ENCODE measurements around the gene ZBTB9.
A peak's percentile ranks its signal among the peaks of the same experiment; 100 is the strongest.

Gene ZBTB9

DNA sequence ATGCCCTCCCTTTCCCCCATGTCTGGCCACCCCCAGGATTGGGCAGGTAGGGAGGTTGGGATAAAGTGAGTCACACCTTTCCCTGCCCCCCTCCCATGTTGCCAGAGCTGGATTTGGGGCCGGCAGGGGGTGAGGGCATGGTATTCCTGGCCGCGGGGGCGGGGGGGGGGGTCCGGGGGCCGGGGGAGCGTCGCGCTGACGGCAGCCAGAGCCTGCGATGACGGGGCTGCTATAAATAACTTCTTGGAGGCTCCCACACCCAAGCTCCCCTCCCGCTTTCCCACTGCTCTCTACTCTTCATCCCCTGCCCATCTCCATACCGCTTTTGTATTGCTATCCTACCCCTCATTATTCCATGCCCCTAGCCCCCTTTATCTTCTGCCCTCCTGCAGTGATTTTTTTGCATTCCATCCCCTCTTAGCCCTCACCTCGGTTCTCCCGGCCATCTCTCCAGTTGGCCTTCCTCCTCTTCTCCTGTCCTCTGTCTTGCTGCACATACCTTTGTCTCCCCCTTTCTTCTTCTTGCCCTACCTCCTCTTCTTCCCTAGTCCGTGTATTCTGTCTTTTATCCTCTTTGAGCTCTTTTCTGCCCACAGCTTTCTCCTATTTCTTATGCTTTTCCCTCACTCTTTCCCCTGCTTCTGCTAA, 20.7 kb upstream of the ZBTB9 start:
- no peak for DNase-seq

DNA sequence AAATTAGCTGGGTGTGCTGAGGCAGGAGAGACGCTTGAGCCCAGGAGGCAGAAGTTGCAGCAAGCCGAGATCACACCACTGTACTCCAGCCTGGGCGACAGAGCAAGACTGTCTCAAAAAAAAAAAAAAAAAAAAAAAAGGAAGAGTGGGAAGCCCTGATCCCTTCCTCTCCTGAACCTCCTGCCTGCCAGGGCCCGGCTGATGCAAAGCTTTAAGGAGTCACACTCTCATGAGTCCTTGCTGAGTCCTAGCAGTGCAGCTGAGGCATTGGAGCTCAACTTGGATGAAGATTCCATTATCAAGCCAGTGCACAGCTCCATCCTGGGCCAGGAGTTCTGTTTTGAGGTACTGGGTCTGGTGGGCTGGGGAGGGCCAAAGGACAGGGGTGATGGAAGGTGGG, 19.4 kb upstream of the ZBTB9 start:
- DNase-seq: no peak

DNA sequence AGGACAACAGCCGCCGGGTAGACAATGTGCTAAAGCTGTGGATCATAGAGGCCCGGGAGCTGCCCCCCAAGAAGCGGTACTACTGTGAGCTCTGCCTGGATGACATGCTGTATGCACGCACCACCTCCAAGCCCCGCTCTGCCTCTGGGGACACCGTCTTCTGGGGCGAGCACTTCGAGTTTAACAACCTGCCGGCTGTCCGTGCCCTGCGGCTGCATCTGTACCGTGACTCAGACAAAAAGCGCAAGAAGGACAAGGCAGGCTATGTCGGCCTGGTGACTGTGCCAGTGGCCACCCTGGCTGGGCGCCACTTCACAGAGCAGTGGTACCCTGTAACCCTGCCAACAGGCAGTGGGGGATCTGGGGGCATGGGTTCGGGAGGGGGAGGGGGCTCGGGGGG, 16.7 kb upstream of the ZBTB9 start:
- DNase-seq: no peak

DNA sequence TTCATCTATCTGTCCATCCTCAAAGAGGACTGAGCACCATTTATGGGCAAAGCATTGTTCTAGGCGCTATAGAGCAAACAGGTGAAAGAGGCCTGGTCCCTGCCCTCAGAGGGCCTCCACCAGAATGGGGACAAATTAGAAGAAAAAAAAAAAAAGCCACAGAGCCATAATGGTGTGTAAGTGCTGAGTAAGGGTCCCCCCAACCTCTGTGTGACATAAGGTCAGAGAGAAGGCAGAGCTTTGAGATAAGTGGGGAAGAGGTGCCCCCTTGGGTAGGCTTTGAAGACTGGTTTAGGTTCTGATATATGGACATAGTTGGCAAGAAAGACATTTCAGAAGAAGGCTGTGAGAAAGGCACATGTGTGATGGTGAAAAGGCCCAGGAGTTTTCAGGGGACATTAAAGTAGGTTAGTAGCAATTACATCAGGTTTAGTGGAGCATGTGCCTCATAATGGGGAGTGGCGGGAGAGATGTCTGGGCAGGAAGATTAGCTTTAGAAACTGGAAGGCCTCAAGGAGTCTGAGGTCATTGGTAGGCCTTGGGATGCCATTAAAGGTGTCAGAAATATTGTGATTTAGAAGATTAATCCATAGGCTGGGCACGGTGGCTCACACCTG, 15.3 kb upstream of the ZBTB9 start:
- no peak for DNase-seq

DNA sequence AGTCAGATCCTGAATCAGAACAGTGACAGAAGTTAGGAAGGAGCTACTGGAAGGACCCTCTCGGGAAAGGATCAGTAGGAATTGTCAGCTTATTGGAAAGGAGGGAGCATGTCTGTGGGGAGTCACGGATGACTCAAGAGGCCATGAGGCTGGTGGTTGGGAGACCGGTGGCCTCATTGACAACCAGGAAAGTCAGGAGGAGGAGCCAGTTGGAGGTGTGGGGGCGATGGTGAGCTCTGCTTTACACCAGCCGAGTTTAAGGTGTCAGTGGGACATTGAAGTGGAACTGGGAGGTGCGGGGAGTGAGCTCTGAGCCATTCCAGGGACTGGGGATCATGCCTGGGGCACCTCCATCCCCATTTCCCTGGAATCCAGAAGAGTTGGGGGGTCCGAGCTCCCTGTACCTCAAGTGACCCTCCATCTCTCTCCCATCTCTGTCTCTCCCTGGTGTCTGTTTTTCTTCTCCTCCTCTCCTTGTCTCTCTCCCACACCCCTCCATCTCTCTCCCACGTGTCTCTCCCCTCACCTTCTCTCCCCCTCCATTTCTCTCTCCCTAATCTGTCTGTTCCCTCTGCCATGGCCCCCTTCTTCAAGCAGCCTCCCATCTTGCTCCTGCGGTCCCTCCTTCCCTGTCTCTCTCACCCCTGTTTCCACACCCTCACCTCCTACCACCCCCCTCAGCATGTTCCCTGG, 14.3 kb upstream of the ZBTB9 start:
- DNase-seq: no peak

DNA sequence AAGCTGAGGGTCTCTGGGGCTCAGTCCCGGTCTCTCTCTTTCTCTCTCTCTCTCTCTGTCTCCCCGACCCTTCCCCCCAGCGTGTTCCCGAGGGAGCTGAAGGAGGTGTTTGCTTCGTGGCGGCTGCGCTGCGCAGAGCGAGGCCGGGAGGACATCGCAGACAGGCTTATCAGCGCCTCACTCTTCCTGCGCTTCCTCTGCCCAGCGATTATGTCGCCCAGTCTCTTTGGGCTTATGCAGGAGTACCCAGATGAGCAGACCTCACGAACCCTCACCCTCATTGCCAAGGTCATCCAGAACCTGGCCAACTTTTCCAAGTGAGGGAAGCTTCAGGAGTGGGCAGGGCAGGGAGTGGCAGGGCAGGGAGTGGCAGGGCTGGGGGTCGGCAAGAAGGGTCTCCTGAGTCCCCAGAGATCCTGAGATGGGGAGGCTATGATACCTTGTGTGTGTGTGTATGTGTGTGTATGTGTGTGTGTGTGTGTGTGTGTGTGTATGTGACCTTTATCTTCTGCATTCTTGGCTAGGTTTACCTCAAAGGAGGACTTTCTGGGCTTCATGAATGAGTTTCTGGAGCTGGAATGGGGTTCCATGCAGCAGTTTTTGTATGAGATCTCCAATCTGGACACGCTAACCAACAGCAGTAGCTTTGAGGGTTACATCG, 13.6 kb upstream of the ZBTB9 start:
- DNase-seq: no peak

DNA sequence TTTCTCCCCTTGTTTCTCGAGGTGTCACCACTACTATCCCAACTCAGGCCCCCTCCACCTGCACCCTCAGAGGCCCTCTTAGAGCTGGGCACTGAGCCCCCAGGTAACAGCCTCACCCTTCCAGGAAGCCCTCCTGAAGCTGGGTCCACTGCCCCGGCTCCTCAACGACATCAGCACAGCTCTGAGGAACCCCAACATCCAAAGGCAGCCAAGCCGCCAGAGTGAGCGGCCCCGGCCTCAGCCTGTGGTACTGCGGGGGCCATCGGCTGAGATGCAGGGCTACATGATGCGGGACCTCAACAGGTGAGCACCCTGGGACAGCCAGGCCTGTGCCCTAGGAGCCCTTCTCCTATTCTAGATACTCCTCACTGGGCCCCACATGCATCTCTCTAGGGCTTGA, 12.9 kb upstream of the ZBTB9 start:
- no peak for DNase-seq

DNA sequence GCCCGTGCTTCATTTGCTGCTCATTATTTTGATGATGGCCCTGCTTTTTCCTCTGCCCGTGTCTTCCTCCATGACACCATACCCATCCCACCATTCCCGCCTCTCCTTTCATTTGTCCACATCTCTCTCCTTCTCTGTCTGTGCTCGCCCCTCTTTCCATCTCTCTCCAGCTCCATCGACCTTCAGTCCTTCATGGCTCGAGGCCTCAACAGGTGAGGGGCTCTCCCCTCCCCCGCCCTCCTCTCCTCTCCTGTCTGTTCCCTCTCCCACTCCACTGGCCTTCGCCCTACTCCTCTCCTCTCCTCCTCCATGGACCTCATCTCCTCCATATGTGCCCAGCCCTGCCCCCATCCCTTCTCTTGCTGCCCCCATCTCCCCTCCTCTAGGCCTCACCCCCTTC, 12.1 kb upstream of the ZBTB9 start:
- DNase-seq: no peak

DNA sequence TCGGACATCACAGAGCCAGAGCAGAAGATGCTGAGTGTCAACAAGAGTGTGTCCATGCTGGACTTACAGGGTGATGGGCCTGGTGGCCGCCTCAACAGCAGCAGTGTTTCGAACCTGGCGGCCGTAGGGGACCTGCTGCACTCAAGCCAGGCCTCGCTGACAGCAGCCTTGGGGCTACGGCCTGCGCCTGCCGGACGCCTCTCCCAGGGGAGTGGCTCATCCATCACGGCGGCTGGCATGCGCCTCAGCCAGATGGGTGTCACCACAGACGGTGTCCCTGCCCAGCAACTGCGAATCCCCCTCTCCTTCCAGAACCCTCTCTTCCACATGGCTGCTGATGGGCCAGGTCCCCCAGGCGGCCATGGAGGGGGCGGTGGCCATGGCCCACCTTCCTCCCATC, 11.4 kb upstream of the ZBTB9 start:
- no peak for DNase-seq

DNA sequence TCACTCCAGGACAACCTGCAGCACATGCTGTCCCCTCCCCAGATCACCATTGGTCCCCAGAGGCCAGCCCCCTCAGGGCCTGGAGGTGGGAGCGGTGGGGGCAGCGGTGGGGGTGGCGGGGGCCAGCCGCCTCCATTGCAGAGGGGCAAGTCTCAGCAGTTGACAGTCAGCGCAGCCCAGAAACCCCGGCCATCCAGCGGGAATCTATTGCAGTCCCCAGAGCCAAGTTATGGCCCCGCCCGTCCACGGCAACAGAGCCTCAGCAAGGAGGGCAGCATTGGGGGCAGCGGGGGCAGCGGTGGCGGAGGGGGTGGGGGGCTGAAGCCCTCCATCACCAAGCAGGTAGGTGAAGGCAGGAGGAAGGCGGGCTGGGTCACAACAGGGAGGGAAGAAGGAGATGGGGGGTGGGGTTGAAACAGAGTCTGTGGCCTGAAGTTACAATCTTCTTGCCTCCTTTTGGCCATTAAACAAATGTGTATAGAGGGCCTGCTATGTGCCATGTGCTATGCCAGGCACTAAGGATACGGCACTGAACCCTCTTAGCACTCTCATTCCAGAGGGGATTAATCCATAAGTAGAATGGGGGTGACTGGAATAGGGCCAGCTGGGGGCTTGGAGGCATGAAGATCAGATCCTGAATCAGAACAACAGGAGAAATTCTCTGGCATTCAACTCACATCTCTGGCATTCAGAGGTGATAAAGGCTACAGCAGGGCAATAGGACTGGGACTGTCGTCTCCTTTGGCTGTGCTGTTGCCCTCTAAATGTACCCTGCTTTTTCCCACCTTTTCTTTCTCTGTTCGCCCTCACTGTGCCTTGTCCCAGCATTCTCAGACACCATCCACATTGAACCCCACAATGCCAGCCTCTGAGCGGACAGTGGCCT, 10.5 kb upstream of the ZBTB9 start:
- DNase-seq: no peak

DNA sequence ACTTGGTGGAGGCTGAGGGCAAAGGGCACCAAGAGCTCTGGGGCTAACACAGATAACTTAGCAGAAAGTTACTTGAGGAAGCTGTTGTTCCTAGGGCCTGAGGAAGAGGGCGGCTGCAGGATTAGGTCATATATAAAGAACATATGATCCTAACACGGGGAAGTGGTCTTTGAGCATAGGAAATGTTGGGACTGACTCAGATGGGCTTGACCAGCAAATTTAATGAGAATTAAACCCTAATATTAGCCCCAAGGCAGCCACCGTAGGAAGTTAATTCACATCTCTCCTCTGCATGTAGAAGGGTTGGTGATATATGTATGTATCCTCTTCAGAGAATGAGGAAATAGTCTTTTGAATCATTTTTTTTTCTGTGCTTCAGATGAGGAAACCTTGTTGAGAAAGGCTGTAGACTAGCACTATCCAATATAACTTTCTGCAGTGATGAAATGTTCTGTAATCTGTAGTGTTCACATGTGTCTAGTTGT, 9.2 kb upstream of the ZBTB9 start:
- DNase-seq: no peak

DNA sequence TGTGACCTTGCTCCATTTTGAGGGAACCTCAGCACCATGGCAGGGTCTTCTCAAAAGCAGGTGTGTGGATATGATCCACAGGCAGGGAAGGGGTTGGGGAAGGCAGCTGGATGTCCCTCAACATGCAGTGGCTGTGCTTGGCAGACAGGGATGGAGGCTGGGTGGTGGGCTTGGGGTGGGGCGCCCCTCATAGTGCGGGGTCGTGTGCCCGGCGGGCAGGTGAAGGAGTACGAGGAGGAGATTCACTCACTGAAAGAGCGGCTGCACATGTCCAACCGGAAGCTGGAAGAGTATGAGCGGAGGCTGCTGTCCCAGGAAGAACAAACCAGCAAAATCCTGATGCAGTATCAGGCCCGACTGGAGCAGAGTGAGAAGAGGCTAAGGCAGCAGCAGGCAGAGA, 8.0 kb upstream of the ZBTB9 start:
- no peak for DNase-seq

DNA sequence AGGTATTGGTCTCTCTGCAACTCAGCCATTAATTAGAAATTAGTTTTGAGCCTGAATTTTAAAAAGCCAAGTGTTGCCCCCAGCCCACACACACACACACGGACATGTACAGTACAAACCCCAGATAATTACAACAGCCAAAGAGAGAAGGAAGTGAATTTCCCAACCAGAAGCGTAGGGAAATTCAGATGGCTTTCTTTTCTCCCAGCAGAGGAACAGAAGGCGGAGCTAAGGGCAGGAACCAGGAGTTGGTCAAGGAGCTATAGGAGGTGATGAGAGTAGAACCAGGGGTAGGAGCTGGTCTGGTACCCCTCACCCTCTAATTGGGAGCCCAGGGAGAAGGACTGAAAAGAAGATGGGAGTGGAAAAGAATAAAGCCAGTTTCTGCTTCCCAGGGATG, 3.9 kb upstream of the ZBTB9 start:
- DNase-seq: no peak

DNA sequence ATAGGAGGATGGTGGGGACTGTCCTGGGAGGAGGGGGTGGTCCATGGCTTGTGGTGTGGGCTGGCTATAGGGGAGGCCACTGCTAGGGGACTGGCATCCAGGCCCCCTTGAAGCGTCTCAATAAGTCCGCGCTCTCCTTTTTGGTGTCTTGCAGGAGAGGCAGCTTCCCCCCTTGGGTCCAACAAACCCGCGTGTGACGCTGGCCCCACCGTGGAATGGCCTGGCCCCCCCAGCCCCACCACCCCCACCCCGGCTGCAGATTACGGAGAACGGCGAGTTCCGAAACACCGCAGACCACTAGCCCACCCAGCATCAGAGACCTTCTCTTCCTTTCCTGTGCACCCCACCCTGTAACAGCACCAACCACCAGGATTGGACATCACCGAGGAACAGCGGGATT, 2.8 kb upstream of the ZBTB9 start:
- DNase-seq: no peak

DNA sequence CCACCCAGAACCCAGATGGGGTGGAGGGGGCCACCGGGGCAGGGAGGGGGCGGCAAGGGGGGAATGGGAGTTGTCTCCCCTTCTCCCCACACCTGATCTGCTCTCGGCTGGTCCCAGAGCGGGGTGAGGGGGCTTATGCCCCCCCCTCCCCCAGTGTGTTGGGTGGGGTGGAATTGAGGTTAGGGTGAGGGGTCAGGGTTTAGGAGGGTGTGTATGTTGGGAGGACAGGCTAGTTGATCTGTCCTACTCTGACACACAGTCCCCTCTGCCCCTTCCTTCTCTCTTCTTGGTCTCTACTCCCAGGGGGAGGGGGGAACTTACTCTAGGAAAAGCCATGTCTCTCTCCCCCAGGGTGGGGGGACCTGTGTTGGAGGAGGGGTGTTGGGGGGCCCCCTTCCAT, 1.9 kb upstream of the ZBTB9 start:
- no peak for DNase-seq

DNA sequence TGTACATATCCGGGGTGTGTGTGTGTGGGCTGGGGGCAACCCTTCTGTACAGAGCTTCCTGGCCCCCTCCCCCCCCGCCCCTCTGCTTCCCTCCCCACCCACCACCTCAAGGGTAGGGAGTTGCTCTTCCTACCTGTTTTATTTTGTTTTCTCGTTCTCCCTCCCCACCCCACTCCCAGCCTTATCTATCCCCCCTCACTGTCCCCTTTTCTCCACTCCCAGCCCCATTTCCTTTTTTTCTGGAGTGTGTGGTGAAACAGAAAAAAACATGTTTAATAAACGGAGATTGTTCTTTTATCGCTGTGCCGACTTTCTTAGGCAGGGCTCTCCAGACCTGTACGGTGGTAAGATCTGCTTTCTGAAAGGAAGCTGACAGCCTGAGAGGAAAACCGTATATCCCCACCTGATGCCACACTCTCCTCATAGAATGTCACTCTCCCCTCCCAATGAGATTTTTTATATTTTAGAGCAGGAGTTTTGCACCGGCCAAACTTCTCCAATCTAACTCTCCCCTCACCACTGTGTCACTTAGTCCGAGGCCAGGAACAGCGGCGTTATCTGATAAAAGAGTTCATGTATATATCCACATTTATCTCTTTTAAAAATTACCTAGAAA, 875 bp upstream of the ZBTB9 start:
- peak; percentile 24 for DNase-seq

DNA sequence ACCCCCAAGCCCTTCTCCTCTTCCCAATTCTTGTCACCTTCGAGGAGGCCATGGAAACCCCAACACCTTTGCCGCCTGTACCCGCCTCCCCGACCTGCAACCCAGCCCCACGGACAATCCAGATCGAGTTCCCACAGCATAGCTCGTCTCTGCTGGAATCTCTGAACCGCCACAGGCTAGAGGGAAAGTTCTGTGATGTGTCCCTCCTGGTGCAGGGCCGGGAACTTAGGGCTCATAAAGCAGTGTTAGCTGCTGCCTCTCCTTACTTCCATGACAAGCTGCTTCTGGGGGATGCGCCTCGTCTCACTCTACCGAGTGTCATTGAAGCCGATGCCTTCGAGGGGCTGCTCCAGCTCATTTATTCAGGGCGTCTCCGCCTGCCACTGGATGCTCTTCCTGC, 675 bp downstream of the ZBTB9 start:
- no peak for DNase-seq

DNA sequence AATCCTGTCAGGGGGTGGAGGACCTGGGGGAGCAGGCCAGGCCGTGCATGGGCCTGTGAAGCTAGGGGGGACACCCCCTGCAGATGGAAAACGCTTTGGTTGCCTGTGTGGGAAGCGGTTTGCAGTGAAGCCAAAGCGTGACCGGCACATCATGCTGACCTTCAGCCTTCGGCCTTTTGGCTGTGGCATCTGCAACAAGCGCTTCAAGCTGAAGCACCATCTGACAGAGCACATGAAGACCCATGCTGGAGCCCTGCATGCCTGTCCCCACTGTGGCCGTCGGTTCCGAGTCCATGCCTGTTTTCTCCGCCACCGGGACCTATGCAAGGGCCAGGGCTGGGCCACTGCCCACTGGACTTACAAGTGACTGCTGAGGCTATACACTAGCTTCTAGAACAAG, 1.8 kb downstream of the ZBTB9 start:
- DNase-seq: no peak

DNA sequence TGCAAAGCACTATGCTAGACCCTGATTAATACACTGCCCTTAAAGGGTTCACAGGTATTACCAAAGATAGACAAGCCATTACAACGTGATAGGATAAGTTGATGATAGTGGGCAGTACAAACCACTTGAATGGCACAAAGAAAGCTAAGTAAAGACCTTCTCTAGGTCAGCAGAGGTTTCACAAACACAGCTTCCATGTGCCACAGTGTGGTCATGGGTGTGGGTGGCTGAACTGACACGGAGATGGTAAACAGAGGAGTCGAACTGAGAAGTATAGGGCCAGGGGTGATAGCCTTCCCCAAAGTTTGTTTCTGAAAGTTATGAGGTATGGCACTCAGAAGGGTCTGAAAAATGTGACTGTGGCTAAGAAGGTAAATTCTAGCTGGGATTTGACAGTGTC, 4.3 kb downstream of the ZBTB9 start:
- no peak for DNase-seq

DNA sequence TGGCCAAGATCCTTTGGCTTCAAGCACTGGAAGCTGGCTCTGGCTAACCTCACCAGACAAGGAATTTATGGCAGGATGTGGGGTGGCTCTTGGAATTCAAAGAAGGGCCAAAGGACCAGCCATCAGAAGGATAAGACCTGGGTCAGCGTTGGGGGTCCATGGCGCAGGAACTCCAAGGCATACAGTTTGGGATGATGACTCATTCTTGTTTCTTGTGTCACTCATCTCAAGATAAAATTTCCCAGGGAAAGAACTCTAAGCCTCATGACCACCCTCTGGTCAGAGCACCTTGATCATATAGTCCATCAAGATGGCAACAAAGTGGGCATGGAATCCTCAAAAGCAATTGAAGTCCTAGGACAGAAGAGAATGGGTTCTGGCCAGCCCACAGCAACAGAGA, 4.8 kb downstream of the ZBTB9 start:
- no peak for DNase-seq

DNA sequence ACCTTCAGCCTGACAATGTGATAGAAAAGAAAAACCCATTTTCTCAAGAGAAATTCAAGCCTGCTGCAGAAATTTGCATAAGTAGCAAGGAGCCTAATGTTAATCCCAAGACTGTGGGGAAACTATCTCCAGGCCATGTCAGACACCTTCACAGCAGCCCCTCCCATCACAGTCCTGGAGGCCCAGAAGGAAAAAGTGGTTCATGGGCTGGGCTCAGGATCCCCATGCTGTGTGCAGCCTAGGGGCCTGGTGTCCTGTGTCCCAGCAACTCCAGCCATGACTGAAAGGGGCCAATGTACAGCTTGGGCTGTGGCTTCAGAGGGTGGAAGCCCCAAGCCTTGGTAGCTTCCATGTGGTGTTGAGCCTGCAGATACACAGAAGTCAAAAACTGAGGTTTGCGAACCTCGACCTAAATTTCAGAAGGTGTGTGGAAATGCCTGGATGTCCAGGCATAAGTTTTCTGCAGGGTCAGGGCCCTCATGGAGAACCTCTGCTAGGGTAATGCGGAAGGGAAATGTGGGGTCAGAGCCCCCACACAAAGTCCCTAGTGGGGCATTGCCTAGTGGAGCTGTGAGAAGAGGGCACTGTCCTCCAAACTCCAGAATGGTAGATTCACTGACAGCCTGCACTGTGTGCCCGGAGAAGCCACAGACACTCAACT, 11.8 kb downstream of the ZBTB9 start:
- DNase-seq: no peak

DNA sequence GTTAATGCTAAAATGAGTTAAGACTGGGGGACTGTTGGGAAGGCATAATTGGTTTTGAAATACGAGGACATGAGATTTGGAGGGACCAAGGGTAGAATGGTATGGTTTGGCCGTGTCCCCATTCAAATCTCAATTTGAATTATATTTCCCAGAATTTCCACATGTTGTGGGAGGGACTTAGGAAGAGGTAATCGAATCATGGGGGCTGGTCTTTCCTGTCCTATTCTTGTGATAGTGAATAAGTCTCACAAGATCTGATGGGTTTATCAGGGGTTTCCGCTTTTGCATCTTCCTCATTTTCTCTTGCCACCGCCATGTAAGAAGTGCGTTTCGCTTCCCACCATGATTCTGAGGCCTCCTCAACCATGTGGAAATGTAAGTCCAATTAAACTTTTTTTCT, 12.7 kb downstream of the ZBTB9 start:
- no peak for DNase-seq
